Measurements from ENCODE around the gene FAM240A. TPM values are rescaled to one million over a fixed set of nuclear protein-coding genes. Genes with fewer than 3 reads are reported as not detected.

The FAM240A gene
- total and polyA plus RNA-seq, 9 donors = 0.17 TPM; not detected in 8

GRCh38 chr3:46660543-46661523 is 48.5 kb downstream of the FAM240A start:
- H3K4me1 ChIP-seq (ENCODE audit: insufficient read depth) = peaks cover 7% of the 10 kb centered on the region
- H3K27ac ChIP-seq = no peak overlapping the region
- H3K27me3 ChIP-seq = no peaks in the 10 kb centered on the region
- intact Hi-C loops (cut with DNase I) = no loop called here
- no peak overlapping the region for H3K4me3 ChIP-seq
- WGBS, 3 donors = 51 to 55% (median 54%) methylated on average over 9 of the region's 9 CpGs
- no peaks in the 10 kb centered on the region for H3K36me3 ChIP-seq
- no peaks in the 10 kb centered on the region for H3K9me3 ChIP-seq
- TF ChIP-seq EP300 (IDR thresholded peaks at IDR 0.05) (no peak), CTCF (IDR thresholded peaks at IDR 0.05) (no peak), POLR2A (IDR thresholded peaks at IDR 0.05) (no peak)
- no peak for DNase-seq

- Histone ChIP-seq H3K36me3 (no peaks in the 10 kb centered on the region), H3K27ac (no peak overlapping the region), H3K27me3 (no peaks in the 10 kb centered on the region), H3K4me1 (ENCODE audit: insufficient read depth) (peaks cover 7% of the 10 kb centered on the region), H3K4me3 (no peak overlapping the region), H3K9me3 (no peaks in the 10 kb centered on the region)
- DNase-seq = peak in 2 of 5 donors; percentile 12 to 23
- WGBS, 3 donors = 74 to 81% (median 78%) methylated on average over 15 of the region's 15 CpGs
- TF ChIP-seq POLR2A (IDR thresholded peaks at IDR 0.05) = no peak
- no peak for TF ChIP-seq EP300 (IDR thresholded peaks at IDR 0.05)
- no peak for TF ChIP-seq CTCF (IDR thresholded peaks at IDR 0.05)
- intact Hi-C loops (cut with DNase I) = no loop called here
Observed at GRCh38 chr3:46661776-46662766, 49.7 kb downstream of the FAM240A start.

- H3K9me3 ChIP-seq = no peaks in the 10 kb centered on the region
- H3K4me1 ChIP-seq (ENCODE audit: insufficient read depth) = peaks cover 7% of the 10 kb centered on the region
- no peak overlapping the region for H3K4me3 ChIP-seq
- H3K36me3 ChIP-seq = no peaks in the 10 kb centered on the region
- H3K27ac ChIP-seq = no peak overlapping the region
- no peak for TF ChIP-seq EP300 (IDR thresholded peaks at IDR 0.05)
- TF ChIP-seq POLR2A (IDR thresholded peaks at IDR 0.05) = no peak
- TF ChIP-seq CTCF (IDR thresholded peaks at IDR 0.05) = no peak
- WGBS, 3 donors = 29 to 35% (median 32%) methylated on average over 17 of the region's 17 CpGs
- peak in 4 of 5 donors; percentile 30 to 57 (median 34) for DNase-seq
- intact Hi-C loops (cut with DNase I) = no loop called here
- H3K27me3 ChIP-seq = no peaks in the 10 kb centered on the region
Observed at GRCh38 chr3:46662771-46663551, 50.6 kb downstream of the FAM240A start.

Data from ovary (tissue), 9 donors.